ENCODE data around the gene POLR2J.
"Not testable (repeated sequence)": the region's sequence is repeated elsewhere in the genome, so short reads cannot be mapped to it uniquely, and the experiment has no call there.

Gene POLR2J

GRCh38 chr7:102494473-102495149, 15.9 kb upstream of the POLR2J start:
- not testable (repeated sequence) for DNase-seq (ENCODE audit: low read depth in 2 of 2)

GRCh38 chr7:102494026-102494425, 15.3 kb upstream of the POLR2J start:
- not testable (repeated sequence) for DNase-seq (ENCODE audit: low read depth in 2 of 2)

- not testable (repeated sequence) for DNase-seq (ENCODE audit: low read depth in 2 of 2)
Measured at GRCh38 chr7:102493220-102493935, 14.7 kb upstream of the POLR2J start.

- DNase-seq (ENCODE audit: low read depth in 2 of 2): peak in 1 of 2 donors; percentile 57
Measured at GRCh38 chr7:102490529-102491075, 11.9 kb upstream of the POLR2J start.

GRCh38 chr7:102484317-102484716, 5.6 kb upstream of the POLR2J start:
- DNase-seq (ENCODE audit: low read depth in 2 of 2): not testable (repeated sequence)

GRCh38 chr7:102481962-102482361, 3.2 kb upstream of the POLR2J start:
- not testable (repeated sequence) for DNase-seq (ENCODE audit: low read depth in 2 of 2)

- not testable (repeated sequence) for DNase-seq (ENCODE audit: low read depth in 2 of 2)
Measured at GRCh38 chr7:102479982-102480637, 1.4 kb upstream of the POLR2J start.

- DNase-seq (ENCODE audit: low read depth in 2 of 2): not testable (repeated sequence)
Measured at GRCh38 chr7:102479209-102479584, 475 bp upstream of the POLR2J start.

- DNase-seq (ENCODE audit: low read depth in 2 of 2): not testable (repeated sequence)
Measured at GRCh38 chr7:102474736-102475435, 3.8 kb downstream of the POLR2J start.

GRCh38 chr7:102474116-102474515, 4.6 kb downstream of the POLR2J start:
- not testable (repeated sequence) for DNase-seq (ENCODE audit: low read depth in 2 of 2)

- no peak for DNase-seq (ENCODE audit: low read depth in 2 of 2)
Measured at GRCh38 chr7:102473271-102473991, 5.3 kb downstream of the POLR2J start.

GRCh38 chr7:102472126-102473041, 6.3 kb downstream of the POLR2J start:
- no peak for DNase-seq (ENCODE audit: low read depth in 2 of 2)

- DNase-seq (ENCODE audit: low read depth in 2 of 2): no peak
Measured at GRCh38 chr7:102471791-102472125, 7.0 kb downstream of the POLR2J start.

GRCh38 chr7:102469972-102470825, 8.5 kb downstream of the POLR2J start:
- no peak for DNase-seq (ENCODE audit: low read depth in 2 of 2)

- no peak for DNase-seq (ENCODE audit: low read depth in 2 of 2)
Measured at GRCh38 chr7:102469351-102469971, 9.3 kb downstream of the POLR2J start.

- DNase-seq (ENCODE audit: low read depth in 2 of 2): no peak
Measured at GRCh38 chr7:102468478-102469350, 10.0 kb downstream of the POLR2J start.

- no peak for DNase-seq (ENCODE audit: low read depth in 2 of 2)
Measured at GRCh38 chr7:102467581-102468477, 10.9 kb downstream of the POLR2J start.
